ENCODE results near the gene NTN5. TPM values are rescaled to one million over a fixed set of nuclear protein-coding genes. Genes with fewer than 3 reads are reported as not detected.

Gene NTN5
- total and polyA plus RNA-seq, 2 of the 4 experiments (the other 2 are of a cell fraction) = 0.19 TPM; not detected in 1

DNA sequence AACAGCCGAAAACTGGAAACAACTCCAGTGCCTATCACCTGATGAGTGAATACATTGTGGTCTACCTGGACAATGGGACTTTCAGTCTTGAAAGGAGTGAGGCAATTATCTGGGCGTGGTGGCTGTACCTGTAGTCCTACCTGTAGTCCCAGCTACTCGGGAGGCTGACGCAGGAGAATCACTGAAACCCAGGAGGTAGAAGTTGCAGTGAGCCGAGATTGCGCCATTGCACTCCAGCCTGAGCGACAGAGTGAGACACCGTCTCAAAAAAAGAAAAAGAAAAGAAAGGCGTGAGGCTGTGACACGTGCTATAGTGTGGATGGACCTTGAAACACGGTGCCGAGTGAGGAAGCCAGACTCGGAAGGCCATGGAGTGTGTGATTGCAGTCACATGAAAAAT, 4.1 kb upstream of the NTN5 start:
- dilution Hi-C loops (cut with HindIII; ENCODE audit: low sequenced_read_pairs, unreplicated experiment) = no loop called here
- no peak overlapping the region for H2BK120ac ChIP-seq (ENCODE audit: low read depth, low read length)
- CTCF ChIA-PET = no interaction called here
- H3K4me3 ChIP-seq (ENCODE audit: insufficient read depth, low read depth, low read length) = no peak overlapping the region
- peaks cover 6% of the 10 kb centered on the region; the same call in 1 of the 2 replicates for H4K20me1 ChIP-seq (ENCODE audit: insufficient read depth, low read length)
- H3K23ac ChIP-seq (ENCODE audit: low read depth, low read length) = no peak overlapping the region
- no peak overlapping the region for H2BK20ac ChIP-seq (ENCODE audit: low read depth, low read length)
- H3K4me1 ChIP-seq (ENCODE audit: control insufficient read depth, insufficient read depth, low read length) = peaks cover 3% of the 10 kb centered on the region; the same call in 1 of the 2 replicates
- no peak overlapping the region for H3K14ac ChIP-seq (replicated peaks; ENCODE audit: low read depth, low read length)
- peaks cover 9% of the 10 kb centered on the region; the same call in 1 of the 2 replicates for H3K27me3 ChIP-seq (ENCODE audit: control insufficient read depth, insufficient read depth, low read length)
- ATAC-seq (ENCODE audit: low read depth) (no peak), DNase-seq (no peak)
- no peak overlapping the region for H3K4me2 ChIP-seq (ENCODE audit: low read depth, low read length)
- H3K79me1 ChIP-seq (ENCODE audit: low read depth in 1 of 2, low read length in 2 of 2) = no peaks in the 10 kb centered on the region
- BruUV-seq (replicated peaks) = no TSS peak
- no peak overlapping the region for H3K56ac ChIP-seq (ENCODE audit: extremely low read depth, insufficient read depth, low read length)
- TF ChIP-seq, protein P1, sequence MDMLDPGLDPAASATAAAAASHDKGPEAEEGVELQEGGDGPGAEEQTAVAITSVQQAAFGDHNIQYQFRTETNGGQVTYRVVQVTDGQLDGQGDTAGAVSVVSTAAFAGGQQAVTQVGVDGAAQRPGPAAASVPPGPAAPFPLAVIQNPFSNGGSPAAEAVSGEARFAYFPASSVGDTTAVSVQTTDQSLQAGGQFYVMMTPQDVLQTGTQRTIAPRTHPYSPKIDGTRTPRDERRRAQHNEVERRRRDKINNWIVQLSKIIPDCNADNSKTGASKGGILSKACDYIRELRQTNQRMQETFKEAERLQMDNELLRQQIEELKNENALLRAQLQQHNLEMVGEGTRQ (IDR thresholded peaks at IDR 0.05; ENCODE audit: low read depth, low read length) = no peak
- TF ChIP-seq RCOR1 (IDR thresholded peaks at IDR 0.05; ENCODE audit: insufficient replicate concordance, low read length) (no peak), CEBPB (IDR thresholded peaks at IDR 0.05; ENCODE audit: low read depth, low read length) (no peak), MAFK (IDR thresholded peaks at IDR 0.05; ENCODE audit: low read depth, low read length) (no peak), POLR2A (IDR thresholded peaks at IDR 0.05; ENCODE audit: low read depth, low read length) (no peak), FOS (IDR thresholded peaks at IDR 0.05; ENCODE audit: low read depth, low read length) (no peak), SMC3 (IDR thresholded peaks at IDR 0.05; ENCODE audit: low read depth, low read length) (no peak), CHD1 (IDR thresholded peaks at IDR 0.05; ENCODE audit: low read depth, low read length) (no peak), RFX5 (IDR thresholded peaks at IDR 0.05; ENCODE audit: low read depth, low read length) (no peak), BHLHE40 (IDR thresholded peaks at IDR 0.05; ENCODE audit: low read depth, low read length) (no peak), RAD21 (IDR thresholded peaks at IDR 0.05; ENCODE audit: low read length) (no peak), NFE2L2 (IDR thresholded peaks at IDR 0.05; ENCODE audit: low read depth, low read length) (no peak), MAZ (IDR thresholded peaks at IDR 0.05; ENCODE audit: borderline replicate concordance, low read depth, low read length) (no peak), MXI1 (IDR thresholded peaks at IDR 0.05; ENCODE audit: borderline replicate concordance, low read depth, low read length) (no peak)
- TF ChIP-seq, protein P2, sequence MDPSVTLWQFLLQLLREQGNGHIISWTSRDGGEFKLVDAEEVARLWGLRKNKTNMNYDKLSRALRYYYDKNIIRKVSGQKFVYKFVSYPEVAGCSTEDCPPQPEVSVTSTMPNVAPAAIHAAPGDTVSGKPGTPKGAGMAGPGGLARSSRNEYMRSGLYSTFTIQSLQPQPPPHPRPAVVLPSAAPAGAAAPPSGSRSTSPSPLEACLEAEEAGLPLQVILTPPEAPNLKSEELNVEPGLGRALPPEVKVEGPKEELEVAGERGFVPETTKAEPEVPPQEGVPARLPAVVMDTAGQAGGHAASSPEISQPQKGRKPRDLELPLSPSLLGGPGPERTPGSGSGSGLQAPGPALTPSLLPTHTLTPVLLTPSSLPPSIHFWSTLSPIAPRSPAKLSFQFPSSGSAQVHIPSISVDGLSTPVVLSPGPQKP (IDR thresholded peaks at IDR 0.05; ENCODE audit: borderline replicate concordance, low read depth, low read length) = no peak
- TF ChIP-seq, protein P3, sequence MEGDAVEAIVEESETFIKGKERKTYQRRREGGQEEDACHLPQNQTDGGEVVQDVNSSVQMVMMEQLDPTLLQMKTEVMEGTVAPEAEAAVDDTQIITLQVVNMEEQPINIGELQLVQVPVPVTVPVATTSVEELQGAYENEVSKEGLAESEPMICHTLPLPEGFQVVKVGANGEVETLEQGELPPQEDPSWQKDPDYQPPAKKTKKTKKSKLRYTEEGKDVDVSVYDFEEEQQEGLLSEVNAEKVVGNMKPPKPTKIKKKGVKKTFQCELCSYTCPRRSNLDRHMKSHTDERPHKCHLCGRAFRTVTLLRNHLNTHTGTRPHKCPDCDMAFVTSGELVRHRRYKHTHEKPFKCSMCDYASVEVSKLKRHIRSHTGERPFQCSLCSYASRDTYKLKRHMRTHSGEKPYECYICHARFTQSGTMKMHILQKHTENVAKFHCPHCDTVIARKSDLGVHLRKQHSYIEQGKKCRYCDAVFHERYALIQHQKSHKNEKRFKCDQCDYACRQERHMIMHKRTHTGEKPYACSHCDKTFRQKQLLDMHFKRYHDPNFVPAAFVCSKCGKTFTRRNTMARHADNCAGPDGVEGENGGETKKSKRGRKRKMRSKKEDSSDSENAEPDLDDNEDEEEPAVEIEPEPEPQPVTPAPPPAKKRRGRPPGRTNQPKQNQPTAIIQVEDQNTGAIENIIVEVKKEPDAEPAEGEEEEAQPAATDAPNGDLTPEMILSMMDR (conservative IDR thresholded peaks at IDR 0.05; ENCODE audit: low read depth, low read length) = no peak
- no peak overlapping the region for H2AFZ ChIP-seq (replicated peaks; ENCODE audit: low read length, poor library complexity)
- H2BK15ac ChIP-seq (ENCODE audit: low read depth, low read length) = no peak overlapping the region
- H3K36me3 ChIP-seq (ENCODE audit: control insufficient read depth, insufficient read depth, low read length) = no peaks in the 10 kb centered on the region
- no peak overlapping the region for H4K5ac ChIP-seq (ENCODE audit: low read depth, low read length)
- H3K18ac ChIP-seq (ENCODE audit: low read depth, low read length) = no peak overlapping the region
- peaks cover 7% of the 10 kb centered on the region for H3K9me1 ChIP-seq (ENCODE audit: insufficient read depth, low read length)
- in situ Hi-C loops (cut with MboI; ENCODE audit: low sequenced_read_pairs) = no loop called here
- no peak overlapping the region for H2BK5ac ChIP-seq (ENCODE audit: low read depth, low read length, poor library complexity, severe bottlenecking)
- H4K91ac ChIP-seq (ENCODE audit: insufficient read depth, low read depth, low read length) = no peak overlapping the region
- 86% methylated on average over 12 of the region's 13 CpGs; no CpG with 5 or more reads in 1 of the 2 experiments for WGBS, 2 experiments (ENCODE audit: extremely low coverage in 2 of 2, insufficient read length in 1 of 2)
- no peaks in the 10 kb centered on the region for H3K9me3 ChIP-seq (ENCODE audit: control insufficient read depth, insufficient read depth, low read length)
- no peak overlapping the region for H2AK9ac ChIP-seq (replicated peaks; ENCODE audit: low read depth, low read length, poor library complexity)
- no peak overlapping the region for H3K9ac ChIP-seq (ENCODE audit: low read depth, low read length)
- no peak overlapping the region for H2AK5ac ChIP-seq (ENCODE audit: low read depth, low read length)
- intact Hi-C loops (cut with micrococcal nuclease) = loop anchor here (5.0 kb wide), 1 partner anchor 105 kb away; no protein-coding TSS in a partner anchor
- POLR2A ChIA-PET (ENCODE audit: unreplicated experiment) = no interaction called here
- no peak overlapping the region for H3K27ac ChIP-seq (ENCODE audit: insufficient read depth, low read length)
- no peak overlapping the region for H3K4ac ChIP-seq (ENCODE audit: low read depth, low read length)
- no peak overlapping the region for H4K8ac ChIP-seq (ENCODE audit: low read depth in 2 of 2, low read length in 2 of 2)

Data from IMR-90 (cell line).